ENCODE data around the gene PDE4B.

DNA sequence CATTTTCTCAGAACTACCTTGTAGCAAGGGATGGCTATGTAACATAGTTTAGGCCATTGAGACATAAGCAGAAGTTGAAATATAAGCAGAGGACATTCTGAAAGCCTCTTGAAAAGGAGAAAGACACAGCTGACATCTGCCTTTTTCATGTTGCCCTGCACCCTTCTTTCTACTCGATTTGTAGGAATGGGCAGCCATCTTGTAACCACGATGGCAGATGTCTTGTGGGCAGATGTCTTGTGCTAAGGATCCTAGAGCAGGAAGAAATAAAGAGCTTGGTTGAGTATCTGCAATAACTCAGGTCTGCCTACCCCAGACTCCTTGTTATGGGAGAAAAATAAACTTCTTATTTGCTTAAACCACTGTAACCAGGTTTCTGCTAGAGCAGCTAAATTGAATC, 351.0 kb downstream of the PDE4B start:
- TF ChIP-seq, protein P1, sequence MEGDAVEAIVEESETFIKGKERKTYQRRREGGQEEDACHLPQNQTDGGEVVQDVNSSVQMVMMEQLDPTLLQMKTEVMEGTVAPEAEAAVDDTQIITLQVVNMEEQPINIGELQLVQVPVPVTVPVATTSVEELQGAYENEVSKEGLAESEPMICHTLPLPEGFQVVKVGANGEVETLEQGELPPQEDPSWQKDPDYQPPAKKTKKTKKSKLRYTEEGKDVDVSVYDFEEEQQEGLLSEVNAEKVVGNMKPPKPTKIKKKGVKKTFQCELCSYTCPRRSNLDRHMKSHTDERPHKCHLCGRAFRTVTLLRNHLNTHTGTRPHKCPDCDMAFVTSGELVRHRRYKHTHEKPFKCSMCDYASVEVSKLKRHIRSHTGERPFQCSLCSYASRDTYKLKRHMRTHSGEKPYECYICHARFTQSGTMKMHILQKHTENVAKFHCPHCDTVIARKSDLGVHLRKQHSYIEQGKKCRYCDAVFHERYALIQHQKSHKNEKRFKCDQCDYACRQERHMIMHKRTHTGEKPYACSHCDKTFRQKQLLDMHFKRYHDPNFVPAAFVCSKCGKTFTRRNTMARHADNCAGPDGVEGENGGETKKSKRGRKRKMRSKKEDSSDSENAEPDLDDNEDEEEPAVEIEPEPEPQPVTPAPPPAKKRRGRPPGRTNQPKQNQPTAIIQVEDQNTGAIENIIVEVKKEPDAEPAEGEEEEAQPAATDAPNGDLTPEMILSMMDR (IDR thresholded peaks at IDR 0.05), result no peak
- TF ChIP-seq POLR2A (IDR thresholded peaks at IDR 0.05), result no peak

All from lower leg skin (tissue), 3 donors.